GM21619 (cell line): ENCODE results near the gene ANKRD13A.
"Not testable (repeated sequence)": the region's sequence is repeated elsewhere in the genome, so short reads cannot be mapped to it uniquely, and the experiment has no call there.

ENCODE experiments used
- ATAC-seq: cut with Tn5 transposase; IDR thresholded peaks from one replicate; pipeline ENCODE4 v1.9.1; 2021; ENCODE audit not compliant: unreplicated experiment

Gene ANKRD13A

DNA sequence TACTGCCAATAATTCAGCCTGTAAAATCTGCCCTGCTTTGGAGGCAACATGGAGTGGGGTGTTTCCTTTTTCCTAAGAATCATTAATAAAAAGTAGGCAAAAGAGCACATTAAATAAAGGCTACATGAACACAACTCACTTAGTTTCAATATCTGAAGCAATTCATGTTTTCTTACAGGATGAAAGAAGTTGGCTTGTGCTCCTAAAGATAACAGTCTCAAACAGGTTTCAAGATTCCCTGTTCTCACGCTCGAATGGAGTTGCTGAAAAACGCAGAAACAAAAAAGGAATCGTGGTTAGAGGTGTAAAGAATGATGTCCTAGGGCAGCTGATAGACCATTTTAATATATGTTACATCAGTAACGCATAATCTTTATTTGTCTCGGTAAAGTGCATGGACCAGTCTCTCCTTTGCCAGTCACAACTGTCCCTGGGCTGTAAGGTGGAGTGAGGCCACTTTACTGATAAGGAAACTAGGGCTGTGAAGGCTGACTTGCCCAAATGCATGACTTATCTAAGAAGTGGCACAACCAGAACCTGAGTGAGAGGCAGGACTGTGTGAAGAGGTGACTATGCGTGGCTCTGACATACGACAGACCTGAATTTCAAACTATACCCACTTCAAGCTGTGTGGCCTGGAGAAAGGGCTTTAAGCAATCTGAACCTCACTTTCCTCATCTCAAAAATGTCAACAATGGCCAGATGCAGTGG, 15.6 kb upstream of the ANKRD13A start:
- no peak for ATAC-seq

GRCh38 chr12:109986236-109986635, 13.0 kb upstream of the ANKRD13A start:
- ATAC-seq: not testable (repeated sequence)

DNA sequence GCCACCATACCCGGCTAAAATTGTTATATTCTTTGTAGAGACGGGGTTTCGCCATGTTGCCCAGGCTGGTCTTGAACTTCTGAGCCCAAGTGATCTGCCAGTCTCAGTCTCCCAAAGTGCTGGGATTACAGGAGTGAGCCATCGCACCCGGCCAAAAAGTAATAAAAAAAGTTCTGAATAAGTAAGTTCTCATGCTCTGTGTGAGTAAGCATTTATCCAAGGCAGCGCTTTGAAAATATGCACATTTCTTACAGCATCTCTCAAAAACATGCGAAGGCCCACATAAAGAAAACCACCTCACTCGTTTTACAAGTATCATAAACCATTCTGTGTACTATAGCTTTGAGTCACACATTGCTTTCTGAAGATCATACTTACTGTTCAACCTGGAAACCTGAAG, 11.6 kb upstream of the ANKRD13A start:
- no peak for ATAC-seq

GRCh38 chr12:109988274-109988673, 11.0 kb upstream of the ANKRD13A start:
- no peak for ATAC-seq

DNA sequence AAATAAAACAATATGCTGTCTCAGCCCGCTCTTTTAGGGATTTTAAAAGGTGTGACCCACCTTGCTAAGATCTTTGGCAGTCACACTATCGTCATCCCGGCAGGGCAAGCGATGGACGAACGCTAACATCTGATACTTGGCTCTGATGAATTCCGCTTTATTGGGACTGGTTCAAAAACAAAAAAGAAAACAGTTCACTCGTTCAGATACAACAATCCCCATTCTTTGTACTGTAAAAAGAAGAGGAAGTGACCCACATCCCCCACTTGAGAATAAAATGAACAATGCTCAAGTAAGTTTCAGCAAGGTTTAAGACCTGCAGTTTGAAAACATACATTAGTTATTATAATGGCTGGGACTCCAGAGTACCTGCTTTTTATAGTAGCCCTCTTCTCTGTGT, 10.3 kb upstream of the ANKRD13A start:
- no peak for ATAC-seq

DNA sequence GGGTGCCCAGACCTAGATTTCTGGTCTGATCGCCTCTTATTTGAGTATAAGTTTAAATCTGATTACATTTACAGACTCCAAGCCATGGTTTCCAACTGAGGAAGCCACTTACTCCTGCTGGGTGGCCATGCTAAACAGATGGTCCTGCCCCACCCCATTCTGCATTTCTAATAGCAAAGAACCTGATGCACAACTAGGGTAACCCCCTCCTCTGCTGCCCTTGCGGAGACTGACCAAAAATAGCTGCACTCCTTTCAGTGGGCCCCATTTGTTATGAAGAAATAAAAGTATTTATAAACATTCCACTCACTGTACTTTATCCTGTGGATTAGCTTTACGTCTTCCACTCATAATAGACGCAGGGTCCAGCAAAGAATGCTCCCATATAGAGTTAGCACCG, 9.8 kb upstream of the ANKRD13A start:
- no peak for ATAC-seq

- no peak for ATAC-seq
These were observed 7.6 kb upstream of the ANKRD13A start for GRCh38 chr12:109991586-109991985.

DNA sequence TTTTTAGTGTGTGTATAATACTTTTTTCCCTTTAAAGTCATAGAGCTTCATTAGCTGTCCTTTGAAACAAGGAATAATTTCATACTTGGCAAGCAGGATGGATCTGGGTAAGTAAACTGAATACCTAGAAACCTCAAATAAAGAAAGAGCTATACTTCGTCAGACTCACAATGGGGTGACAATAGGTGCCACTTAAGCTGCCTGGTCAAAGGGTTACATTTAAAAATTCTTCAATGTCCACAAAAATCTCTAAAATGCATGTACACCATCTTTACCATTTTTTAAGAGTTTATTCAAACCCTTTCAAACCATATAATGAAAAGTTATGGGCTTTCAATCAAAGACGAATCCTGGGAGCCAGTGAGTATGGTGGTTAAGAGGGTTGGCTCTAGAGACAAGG, 6.1 kb upstream of the ANKRD13A start:
- ATAC-seq: no peak

GRCh38 chr12:109994401-109995175, 4.6 kb upstream of the ANKRD13A start:
- ATAC-seq: no peak

GRCh38 chr12:109995361-109995685, 3.9 kb upstream of the ANKRD13A start:
- ATAC-seq: no peak

- peak; percentile 54 for ATAC-seq
These were observed 3.3 kb upstream of the ANKRD13A start, which contains the start of gene GIT2 for GRCh38 chr12:109995686-109996482. GIT2 (minus strand) TSS chr12:109996368; CDS start chr12:109996224, 144 bp downstream.

DNA sequence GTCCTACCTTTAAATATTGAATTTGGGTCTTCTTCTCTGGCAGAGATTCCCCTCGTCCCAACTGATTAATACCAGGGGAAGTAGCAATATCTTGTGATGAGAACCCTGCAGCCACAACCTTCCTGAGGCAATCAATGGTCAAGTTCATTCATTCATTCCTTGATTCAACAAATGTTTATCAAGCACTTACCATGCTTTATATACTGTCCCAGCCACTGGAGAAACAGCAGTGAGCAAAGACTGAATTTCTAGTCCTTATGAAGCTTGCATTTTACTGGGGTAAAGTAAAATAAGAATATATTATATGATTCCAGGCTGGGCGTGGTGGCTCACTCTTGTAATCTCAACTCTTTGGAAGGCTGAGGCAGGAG, 2.8 kb upstream of the ANKRD13A start:
- no peak for ATAC-seq

- ATAC-seq: no peak
These were observed 1.8 kb upstream of the ANKRD13A start for GRCh38 chr12:109997393-109997792.

GRCh38 chr12:109998241-109998903, 858 bp upstream of the ANKRD13A start:
- no peak for ATAC-seq

DNA sequence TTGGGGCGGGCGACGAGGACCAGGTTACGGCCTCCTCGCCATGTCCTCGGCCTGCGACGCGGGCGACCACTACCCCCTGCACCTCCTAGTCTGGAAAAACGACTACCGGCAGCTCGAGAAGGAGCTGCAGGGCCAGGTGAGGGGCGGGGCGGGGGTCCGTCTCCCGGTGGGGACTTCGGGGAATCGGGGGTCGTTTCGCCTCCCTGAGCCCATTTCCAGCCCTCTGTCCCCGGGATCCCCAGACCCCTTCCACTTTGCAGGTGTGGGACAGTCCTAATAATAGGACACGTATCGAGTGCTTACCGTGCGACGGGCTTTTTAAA, 380 bp downstream of the ANKRD13A start:
- no peak for ATAC-seq

- ATAC-seq: no peak
These were observed 814 bp downstream of the ANKRD13A start for GRCh38 chr12:109999983-110000505.

DNA sequence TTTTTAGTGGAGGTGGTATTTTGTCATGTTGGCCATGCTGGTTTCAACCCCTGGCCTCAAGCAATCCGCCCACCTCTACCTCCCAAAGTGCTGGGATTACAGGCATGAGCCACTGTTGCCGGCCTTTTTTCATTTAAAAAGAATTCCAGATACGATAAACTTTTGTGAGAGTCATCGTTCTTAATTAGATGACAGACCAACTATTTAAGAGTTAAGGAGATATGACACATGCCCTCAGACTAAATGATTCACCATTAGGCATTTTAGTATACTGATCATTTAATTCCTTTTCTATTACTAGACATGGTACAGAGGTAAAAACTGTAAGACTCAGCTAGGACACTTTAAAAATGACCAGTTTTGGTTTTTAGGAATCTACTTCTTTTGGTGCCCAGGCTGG, 2.4 kb downstream of the ANKRD13A start:
- ATAC-seq: no peak

- ATAC-seq: no peak
These were observed 3.7 kb downstream of the ANKRD13A start for GRCh38 chr12:110002676-110003515.

GRCh38 chr12:110004598-110004997, 5.4 kb downstream of the ANKRD13A start:
- ATAC-seq: peak; percentile 53

DNA sequence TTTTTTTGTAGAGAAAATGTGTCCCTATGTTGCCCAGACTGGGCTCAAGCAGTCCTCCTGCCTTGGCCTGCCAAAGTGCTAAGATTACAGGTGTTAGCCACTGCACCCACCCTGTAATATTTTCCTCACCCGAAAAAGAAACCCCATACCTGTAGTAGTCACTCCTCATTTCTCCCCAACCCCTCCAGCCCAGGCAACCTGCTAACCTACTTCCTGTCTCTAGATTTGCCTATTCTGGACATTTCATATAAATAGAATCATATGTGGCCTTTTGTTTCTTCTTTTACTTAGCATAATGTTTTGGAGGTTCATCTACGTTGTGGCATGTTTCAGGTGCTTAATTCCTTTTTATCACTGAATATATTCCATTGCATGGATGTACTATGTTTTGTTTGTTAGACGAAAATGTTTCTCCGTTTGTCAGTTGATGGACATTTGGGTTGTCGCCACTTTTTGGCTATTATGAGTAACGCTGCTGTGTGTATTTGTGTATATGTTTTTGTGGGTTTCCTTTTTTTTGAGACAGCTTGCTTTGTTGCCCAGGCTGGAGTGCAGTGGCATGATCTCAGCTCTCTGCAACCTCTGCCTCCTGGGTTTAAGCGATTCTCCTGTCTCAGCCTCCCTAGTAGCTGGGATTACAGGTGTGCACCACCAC, 6.2 kb downstream of the ANKRD13A start:
- ATAC-seq: no peak
